H1 (cell line): Measurements from ENCODE around the gene SGK2.

Source experiments
- CBX8 ChIP-seq: fragments of 300-800, 300-1000 bp; sonication (generic); IDR thresholded peaks from 2 replicates; pipeline ENCODE4 v1.7.1; 2016; ENCODE audit warnings: low read depth, low read length, borderline replicate concordance
- CEBPB ChIP-seq: IDR thresholded peaks from 2 replicates; pipeline ENCODE4 v1.6.1; 2012; ENCODE audit warnings: low read depth, low read length
- CTBP2 ChIP-seq: IDR thresholded peaks from 2 replicates; pipeline ENCODE4 v1.7.0; 2011; ENCODE audit warnings: borderline replicate concordance, mild to moderate bottlenecking, moderate library complexity, mixed read lengths, low read length; ENCODE audit not compliant: insufficient read depth, insufficient read length
- KDM4A ChIP-seq: IDR thresholded peaks from one replicate; pipeline ENCODE4 v1.7.1; 2012; ENCODE audit warnings: low read depth, mild to moderate bottlenecking, moderate library complexity, low read length, inconsistent platforms; ENCODE audit not compliant: severe bottlenecking
- POLR2A ChIP-seq, 2 experiments: IDR thresholded peaks; 1 replicate in 1 of 2; 2 replicates in 1 of 2; pipeline ENCODE4 v1.6.1; 2011; ENCODE audit warnings: low read depth in 2 of 2, low read length in 2 of 2, mild to moderate bottlenecking in 2 of 2; ENCODE audit errors: control extremely low read depth in 1 of 2
- RFX5 ChIP-seq: IDR thresholded peaks from 2 replicates; pipeline ENCODE4 v1.6.1; 2011; ENCODE audit warnings: low read depth, low read length, improper control_type of control experiment, borderline replicate concordance
- RNF2 ChIP-seq: fragments of 200-900, 300-1000 bp; sonication (generic); IDR thresholded peaks from 2 replicates; pipeline ENCODE4 v1.7.1; 2016; ENCODE audit warnings: borderline replicate concordance, low read depth, mild to moderate bottlenecking, antibody characterized with exemption, low read length; ENCODE audit not compliant: poor library complexity, severe bottlenecking; ENCODE audit errors: missing control alignments
- SIN3A ChIP-seq, 2 experiments: IDR thresholded peaks in 1 of 2; conservative IDR thresholded peaks in 1 of 2; 2 replicates each; pipeline ENCODE4 v1.6.1; 2011 to 2012; ENCODE audit warnings: low read length in 2 of 2, improper control_type of control experiment in 1 of 2, low read depth in 1 of 2, mild to moderate bottlenecking in 1 of 2
- SP2 ChIP-seq: IDR thresholded peaks from 2 replicates; pipeline ENCODE4 v1.6.1; 2012; ENCODE audit warnings: mild to moderate bottlenecking, low read length, inconsistent platforms
- TF ChIP-seq, protein P1 (sequence below), 3 experiments: IDR thresholded peaks; 1 replicate in 2 of 3; 2 replicates in 1 of 3; pipeline versions ENCODE4 v1.5.1 to v1.6.1; 2011; ENCODE audit warnings: low read length in 3 of 3, mild to moderate bottlenecking in 3 of 3, inconsistent platforms in 2 of 3, low read depth in 1 of 3, moderate library complexity in 1 of 3; ENCODE audit not compliant: insufficient read depth in 1 of 3; ENCODE audit errors: control extremely low read depth in 1 of 3

DNA sequence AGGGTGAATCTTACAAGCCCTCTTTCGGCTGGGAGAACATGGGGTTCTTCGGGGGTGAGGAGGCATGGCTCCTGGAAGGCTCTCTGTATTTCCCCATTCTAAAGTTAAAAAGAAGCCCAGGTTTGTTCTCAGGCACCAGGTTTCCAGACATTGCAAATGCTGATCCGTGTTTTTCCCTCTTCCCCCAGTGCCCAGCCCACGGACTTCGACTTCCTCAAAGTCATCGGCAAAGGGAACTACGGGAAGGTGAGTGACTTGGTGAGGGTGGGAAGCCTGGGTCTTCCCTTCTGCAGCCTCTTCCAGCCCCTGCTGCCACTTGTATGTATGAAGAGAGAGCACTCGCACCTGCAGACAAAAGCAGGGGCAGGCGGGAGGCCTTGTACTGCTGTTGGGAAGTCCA lies 8.7 kb downstream of the SGK2 start:
- TF ChIP-seq, protein P1, sequence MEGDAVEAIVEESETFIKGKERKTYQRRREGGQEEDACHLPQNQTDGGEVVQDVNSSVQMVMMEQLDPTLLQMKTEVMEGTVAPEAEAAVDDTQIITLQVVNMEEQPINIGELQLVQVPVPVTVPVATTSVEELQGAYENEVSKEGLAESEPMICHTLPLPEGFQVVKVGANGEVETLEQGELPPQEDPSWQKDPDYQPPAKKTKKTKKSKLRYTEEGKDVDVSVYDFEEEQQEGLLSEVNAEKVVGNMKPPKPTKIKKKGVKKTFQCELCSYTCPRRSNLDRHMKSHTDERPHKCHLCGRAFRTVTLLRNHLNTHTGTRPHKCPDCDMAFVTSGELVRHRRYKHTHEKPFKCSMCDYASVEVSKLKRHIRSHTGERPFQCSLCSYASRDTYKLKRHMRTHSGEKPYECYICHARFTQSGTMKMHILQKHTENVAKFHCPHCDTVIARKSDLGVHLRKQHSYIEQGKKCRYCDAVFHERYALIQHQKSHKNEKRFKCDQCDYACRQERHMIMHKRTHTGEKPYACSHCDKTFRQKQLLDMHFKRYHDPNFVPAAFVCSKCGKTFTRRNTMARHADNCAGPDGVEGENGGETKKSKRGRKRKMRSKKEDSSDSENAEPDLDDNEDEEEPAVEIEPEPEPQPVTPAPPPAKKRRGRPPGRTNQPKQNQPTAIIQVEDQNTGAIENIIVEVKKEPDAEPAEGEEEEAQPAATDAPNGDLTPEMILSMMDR (IDR thresholded peaks at IDR 0.05; ENCODE audit: control extremely low read depth in 1 of 3, insufficient read depth in 1 of 3, low read depth in 1 of 3, low read length in 3 of 3): no peak
- no peak for TF ChIP-seq CBX8
- TF ChIP-seq CTBP2: no peak
- no peak for TF ChIP-seq RFX5
- no peak for TF ChIP-seq KDM4A
- TF ChIP-seq CEBPB: no peak
- TF ChIP-seq POLR2A (IDR thresholded peaks at IDR 0.05; ENCODE audit: control extremely low read depth in 1 of 2, low read depth in 2 of 2, low read length in 2 of 2): no peak
- TF ChIP-seq SP2: no peak
- no peak for TF ChIP-seq RNF2
- TF ChIP-seq SIN3A (conservative IDR thresholded peaks at IDR 0.05 in 1 of 2, IDR thresholded peaks at IDR 0.05 in 1 of 2; ENCODE audit: low read depth in 1 of 2, low read length in 2 of 2): no peak
